ENCODE measurements around the gene ATP8A1.

Gene ATP8A1

DNA sequence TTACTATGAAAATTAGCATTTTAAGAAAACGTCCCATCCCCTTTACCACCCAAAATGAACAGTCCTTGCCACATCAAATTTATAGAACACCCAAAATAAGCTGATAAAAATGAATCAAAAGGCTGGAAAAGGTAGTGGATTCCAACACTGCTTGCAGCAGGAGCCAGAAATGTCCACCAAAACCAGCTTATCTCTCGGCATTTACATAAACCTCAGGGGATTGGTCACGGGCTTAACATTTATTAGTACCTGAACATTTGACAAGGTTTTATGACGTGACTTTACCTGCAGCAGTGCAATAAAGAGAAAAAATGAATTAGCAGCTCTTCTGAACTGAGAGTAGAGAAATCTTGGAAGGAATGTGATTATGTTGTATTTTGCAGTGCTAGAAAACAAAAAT lies 31.6 kb downstream of the ATP8A1 start:
- DNase-seq, result no peak

GRCh38 chr4:42624551-42624950 lies 32.4 kb downstream of the ATP8A1 start:
- DNase-seq, result no peak

DNA sequence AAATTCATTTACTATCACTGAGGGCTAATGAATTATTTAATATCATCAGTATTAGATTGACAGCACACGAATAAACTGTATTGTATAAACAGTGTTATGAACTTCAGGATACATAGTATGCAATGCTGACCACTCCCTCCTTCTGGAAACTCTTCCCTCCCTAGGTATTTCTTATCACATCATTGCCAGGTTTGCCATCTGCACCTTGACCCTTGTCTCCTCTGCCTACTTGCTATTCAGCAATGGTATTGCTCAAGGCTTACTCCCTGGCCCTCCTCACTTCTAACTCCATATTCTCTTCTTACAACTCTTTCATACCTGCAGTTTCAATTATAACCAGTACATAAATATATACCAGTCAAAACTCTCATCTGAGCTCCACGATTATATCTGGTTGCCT lies 38.9 kb downstream of the ATP8A1 start:
- no peak for DNase-seq

GRCh38 chr4:42617030-42617429 lies 39.9 kb downstream of the ATP8A1 start:
- DNase-seq, result no peak

GRCh38 chr4:42616572-42616971 lies 40.3 kb downstream of the ATP8A1 start:
- DNase-seq, result no peak

DNA sequence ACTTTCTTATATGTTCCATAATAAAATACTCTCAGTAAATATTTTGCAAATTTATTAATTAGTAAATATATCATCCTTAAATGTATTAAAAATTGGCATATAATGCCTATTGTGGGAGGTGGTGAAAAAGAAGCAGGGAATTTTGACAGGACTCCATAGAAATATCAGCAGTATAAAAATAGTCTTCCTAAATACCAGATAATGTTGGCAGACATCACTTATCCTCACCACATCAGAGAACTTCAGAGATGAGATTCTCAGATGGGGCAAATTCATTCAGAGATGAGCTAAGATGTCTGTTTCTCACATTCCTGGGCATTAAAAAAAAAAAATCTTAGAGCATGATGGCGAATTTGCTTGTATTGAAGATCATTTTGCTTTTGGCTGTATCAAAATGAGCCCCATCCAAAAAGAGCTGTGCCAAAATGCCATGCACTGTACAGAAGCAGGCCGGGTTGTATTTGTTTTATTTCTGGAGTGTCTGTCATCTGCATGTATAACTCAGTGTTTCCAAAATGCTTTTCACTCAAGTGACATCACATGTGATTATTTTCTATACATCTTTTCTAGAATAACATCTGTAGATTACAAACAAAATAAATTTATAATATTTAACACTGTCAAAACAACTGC lies 41.7 kb downstream of the ATP8A1 start:
- DNase-seq, result no peak

GRCh38 chr4:42612898-42613297 lies 44.0 kb downstream of the ATP8A1 start:
- DNase-seq, result no peak

DNA sequence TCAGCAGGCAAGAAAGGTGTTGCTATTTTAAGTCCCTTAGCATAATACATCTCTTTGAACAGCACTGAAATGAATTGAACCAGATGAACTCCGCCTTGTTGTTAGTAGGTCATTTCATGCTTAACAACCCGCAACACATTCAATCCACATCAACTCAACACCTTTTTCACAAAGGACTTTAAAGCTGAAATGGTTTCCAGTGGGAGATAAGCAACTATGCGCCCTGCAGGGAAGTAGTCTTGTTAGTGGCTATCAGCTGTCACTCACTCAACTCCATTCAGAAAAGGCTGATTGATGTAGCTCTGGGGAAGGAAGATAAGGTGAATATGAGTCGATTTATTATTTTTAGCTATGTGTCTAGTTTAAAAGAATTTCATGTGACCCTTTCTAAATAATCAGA lies 46.0 kb downstream of the ATP8A1 start:
- no peak for DNase-seq

DNA sequence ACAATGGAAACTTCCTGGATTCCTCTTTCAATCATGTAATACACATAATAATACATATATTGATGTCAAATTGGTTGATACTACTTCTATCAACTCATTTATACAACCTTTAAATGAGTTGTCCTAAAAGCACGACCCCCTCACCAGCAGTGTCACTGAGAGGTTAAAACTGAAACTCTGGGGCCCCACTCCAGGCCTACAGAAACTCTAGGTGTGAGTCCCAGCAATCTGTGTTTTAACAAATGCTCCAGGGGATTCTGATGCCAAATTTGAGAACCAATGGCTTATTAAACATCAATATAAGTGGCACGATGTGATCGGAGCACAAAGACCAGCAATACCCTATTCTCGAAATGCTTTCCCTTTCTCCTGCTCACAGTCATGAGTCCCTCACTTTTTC lies 47.9 kb downstream of the ATP8A1 start:
- DNase-seq, result no peak

GRCh38 chr4:42608551-42608950 lies 48.4 kb downstream of the ATP8A1 start:
- no peak for DNase-seq

DNA sequence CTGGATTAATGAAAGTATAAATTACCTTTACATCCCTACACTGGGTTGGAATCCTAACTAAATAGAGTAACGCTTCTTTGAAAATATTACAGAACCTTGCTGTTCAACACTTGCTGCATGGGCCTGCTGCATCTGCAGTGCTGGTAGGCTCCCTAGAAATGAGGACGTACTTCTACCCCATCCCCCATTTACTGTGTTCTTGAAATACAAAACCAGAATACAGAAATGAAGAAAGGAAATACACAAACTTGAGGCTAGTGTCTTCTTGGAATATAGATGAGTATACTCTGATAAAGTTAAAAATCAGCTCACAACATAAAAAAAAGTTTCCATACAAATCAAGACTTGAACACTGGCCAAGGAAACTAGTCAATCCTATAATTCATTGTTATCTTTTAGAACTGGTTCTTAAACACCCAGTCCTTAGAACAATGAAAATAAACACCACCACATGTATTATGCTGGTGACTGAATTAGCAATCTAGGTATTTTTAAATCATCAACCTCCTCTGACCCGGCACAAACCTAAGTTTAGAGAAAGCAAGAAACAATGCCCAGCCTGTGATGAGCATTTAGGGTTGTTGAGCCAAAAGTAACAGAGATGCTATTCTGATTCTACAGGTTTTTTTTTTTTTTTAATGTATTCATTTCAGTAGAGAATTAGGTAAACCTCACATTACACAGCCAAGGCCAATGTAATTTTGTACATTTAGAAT lies 49.7 kb downstream of the ATP8A1 start:
- no peak for DNase-seq

DNA sequence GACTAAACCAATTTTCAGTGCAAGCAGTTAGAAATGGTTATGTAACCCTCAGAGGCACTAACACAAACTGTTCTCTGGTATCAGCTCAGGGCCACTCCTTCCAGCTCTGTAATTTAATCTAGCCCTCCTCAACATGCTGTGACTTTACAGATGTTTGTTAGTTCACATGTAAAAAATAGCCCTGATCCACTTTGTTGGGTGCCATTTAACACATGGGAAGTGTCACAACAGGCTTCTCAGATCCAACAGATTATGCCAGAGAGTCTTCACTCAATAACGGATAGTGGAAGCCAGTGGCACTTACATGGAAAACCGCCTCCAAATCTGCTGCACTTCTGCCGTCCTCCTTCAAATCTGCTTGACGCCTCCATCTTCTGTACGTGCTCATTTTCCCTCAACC lies 51.6 kb downstream of the ATP8A1 start:
- DNase-seq, result no peak

DNA sequence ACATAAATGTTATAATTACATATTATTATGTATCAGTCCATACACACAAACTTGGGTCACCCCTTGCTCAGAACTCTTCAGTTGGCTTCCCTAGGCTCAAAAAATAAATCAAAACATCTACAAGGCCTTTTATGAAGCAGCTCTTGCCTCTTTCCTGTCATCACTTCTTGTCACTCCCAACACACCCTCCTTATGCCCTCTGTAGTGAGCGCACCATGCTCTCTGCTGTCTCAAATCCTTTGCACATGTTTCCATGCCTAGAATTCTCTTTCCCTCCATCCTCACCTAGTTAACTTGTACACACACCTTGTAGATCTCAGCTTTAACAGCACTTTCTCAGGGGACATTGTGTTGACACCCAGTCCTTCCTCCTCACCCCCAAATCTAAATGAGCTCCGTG lies 53.0 kb downstream of the ATP8A1 start:
- no peak for DNase-seq

GRCh38 chr4:42600578-42600977 lies 56.3 kb downstream of the ATP8A1 start:
- no peak for DNase-seq

DNA sequence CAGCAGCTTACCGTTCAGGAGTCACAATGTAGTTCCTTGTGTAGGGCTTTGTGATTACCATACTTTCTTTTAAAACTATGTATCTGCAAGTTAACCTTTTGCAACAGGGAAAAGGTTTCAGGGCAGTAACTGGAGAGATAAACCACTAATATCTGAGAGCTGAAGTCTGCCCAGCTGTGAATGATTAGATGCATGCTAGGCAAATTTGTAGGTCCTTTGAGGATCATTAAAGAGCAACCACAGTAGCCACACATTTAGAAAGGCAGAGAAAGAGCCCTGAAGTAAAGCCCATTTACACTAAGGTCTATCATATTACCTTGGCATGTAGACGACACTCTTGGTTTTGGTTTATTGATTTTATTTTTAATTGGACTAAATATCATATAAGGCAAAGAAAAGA lies 60.0 kb downstream of the ATP8A1 start:
- DNase-seq, result no peak

DNA sequence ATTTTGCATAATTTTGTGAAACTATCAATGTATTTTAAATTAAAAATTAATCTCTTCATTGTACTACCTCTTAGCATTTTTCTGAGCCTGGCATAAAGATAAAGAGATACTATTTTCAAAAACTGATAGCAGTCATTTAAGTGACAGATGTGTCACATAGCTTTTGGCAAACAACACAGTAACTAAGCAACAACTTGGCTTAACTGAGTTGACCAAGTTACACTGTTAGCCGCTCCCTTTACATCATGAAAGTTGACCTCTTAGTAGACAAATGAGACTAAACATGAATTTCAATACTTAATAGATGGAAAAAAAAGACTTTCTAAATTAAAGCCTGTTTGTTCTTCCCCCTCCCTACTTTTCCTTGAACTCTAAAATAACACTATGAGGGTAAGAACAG lies 62.0 kb downstream of the ATP8A1 start:
- DNase-seq, result no peak

GRCh38 chr4:42588909-42589308 lies 68.0 kb downstream of the ATP8A1 start:
- DNase-seq, result no peak

DNA sequence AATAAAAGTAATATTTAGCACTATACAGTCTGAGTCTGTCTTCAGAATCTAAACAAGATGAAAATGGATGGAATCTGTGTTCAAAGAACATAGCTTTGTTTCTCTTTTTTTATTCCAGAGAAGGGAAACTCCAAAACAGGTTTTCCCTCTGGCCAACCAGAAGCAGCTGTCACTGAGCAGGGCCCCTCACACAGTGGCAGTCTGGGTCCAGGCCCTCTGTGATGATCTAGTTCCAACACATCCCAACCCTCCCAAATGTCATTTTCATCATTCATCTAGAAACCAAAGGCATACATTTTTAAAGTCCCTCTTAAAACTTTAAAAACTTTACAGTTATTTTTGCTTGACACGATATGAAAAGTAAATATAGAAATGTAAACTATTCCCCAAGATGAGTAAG lies 70.1 kb downstream of the ATP8A1 start:
- no peak for DNase-seq

DNA sequence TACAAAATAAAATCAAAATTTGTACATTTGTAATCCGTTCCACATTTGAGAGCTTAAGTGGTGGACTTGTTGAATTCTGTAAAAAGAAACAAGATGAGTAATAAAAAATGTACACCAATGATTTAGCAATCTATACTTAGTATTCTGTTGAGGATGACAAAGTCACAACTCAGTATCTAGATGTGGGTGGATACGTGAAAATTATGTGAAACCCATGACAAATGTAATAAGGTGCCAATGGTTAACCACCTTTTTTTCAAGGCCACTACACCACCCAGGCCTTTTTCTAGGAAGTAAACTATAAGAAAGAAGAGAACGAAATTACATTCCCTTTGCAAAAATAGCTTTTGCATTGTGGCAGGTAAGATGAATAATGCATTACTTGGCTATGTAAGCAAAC lies 77.0 kb downstream of the ATP8A1 start:
- no peak for DNase-seq

- DNase-seq, result no peak
Observed at GRCh38 chr4:42578187-42578586, 78.7 kb downstream of the ATP8A1 start.

DNA sequence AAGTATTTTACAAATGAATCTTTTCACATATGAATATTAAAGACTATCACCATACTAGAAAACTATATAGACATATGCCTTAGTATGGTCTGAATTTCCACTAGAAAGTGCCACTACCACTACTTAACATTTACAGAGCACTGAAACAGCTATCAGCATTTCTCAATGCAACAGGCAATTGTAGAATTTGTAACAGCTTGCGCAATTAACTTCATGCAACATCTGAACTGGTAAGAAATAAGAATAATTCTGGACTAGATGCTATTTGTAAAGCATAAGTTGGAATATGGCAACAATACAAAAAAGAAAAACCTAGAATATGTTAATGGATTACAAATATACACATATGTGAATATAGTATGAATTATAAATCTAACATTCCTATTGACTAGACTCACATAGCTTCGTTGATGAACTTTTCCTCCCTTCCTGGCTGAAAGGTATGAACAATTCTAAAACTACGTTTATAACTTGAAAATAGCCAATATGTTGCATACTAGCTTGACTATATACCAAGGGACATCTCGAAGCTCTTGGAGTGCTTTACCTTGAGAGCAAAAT lies 82.0 kb downstream of the ATP8A1 start:
- DNase-seq, result no peak

DNA sequence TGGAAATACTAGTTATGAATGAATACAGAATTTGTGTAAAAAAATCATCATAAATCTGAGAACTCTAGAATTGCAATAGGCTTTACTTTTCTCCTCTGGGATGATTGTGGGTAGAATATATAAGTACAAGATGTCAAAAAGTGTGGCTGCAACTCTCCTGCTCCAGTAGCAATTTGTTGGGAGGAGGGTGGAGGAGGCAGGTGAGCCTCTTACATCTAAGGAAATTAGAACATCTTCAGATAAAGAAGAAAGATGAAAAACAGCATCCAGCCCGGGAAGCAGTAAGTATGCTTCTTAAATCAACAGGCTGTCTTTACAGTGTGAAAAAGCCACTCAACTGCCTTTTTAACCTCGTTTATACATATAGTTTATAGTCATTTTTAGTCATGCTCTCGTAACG lies 83.7 kb downstream of the ATP8A1 start:
- DNase-seq, result no peak

- peak in 12 of 14 donors; percentile 8 to 92 (median 68) for DNase-seq
Observed at GRCh38 chr4:42570221-42570620, 86.7 kb downstream of the ATP8A1 start.

GRCh38 chr4:42568610-42569207 lies 88.2 kb downstream of the ATP8A1 start:
- DNase-seq, result peak in 10 of 14 donors; percentile 8 to 69 (median 23)
